ENCODE results near the gene TSSK6. TPM values are rescaled to one million over a fixed set of nuclear protein-coding genes. Genes with fewer than 3 reads are reported as not detected.

The TSSK6 gene
- total and polyA plus RNA-seq, 2 experiments from 2014 or later: 0.63 to 4.9 TPM

DNA sequence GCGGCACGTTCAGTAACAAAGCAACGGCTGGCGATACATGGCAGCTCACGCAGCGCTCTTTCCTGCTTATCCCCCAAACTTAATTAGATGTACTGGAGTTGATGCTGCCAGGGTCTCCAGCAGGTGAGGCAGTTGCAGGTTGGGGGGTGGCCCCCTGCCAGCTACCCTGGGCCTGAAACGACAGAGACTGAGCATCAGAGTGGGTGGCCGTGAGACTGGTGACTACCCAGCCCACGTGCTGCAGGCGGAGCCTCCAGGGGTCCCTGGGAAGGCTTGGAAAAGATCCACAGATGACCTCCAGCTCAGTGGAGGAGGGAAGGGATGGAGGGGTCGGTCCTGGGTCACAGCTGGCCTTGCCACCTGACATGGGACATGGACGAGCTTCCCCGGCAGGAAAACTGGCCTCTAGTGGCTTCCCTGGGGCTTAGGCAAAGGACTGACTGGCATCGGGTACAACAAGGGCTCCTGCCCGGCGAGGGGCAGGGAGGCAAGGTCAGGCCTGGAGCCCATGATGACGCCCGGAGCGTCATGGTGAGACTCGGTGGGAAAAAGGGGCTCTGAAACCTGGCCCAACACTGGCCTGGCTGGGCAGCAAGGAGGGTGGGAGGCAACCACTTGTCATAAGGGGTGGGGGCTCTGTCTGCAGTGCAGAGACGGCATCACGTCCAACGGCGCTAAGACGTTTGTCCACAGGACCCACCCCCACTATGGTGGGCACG is 46.8 kb upstream of the TSSK6 start:
- Histone ChIP-seq H3K4me2 (no peak overlapping the region), H4K20me1 (replicated peaks; ENCODE audit: insufficient read depth) (no peaks in the 10 kb centered on the region), H3K27ac (ENCODE audit: low read depth) (no peak overlapping the region), H3K4me3 (no peak overlapping the region), H2AFZ (no peak overlapping the region), H3K27me3 (ENCODE audit: insufficient read depth) (no peaks in the 10 kb centered on the region), H3F3A (replicated peaks; ENCODE audit: low read depth) (0 out of 2 replicates have a peak, but pooled peaks cover 8% of the 10 kb centered on the region), H3K79me2 (replicated peaks; ENCODE audit: insufficient read depth) (no peaks in the 10 kb centered on the region), H3K36me3 (ENCODE audit: insufficient read depth) (no peaks in the 10 kb centered on the region), H3K9me2 (ENCODE audit: insufficient read depth) (no peaks in the 10 kb centered on the region), H3K4me1 (ENCODE audit: insufficient read depth) (peaks cover 10% of the 10 kb centered on the region; the same call in 1 of the 2 replicates)
- Mint-ChIP-seq H3K36me3 (ENCODE audit: low read depth) (no peaks in the 10 kb centered on the region; the same call in 2 of the 3 replicates), H3K27me3 (ENCODE audit: insufficient read depth, low read depth, poor library complexity) (peaks cover 5% of the 10 kb centered on the region), H3K4me3 (no peak overlapping the region), H3K9me3 (no peaks in the 10 kb centered on the region; the same call in 2 of the 3 replicates), H3K4me1 (peaks cover 10% of the 10 kb centered on the region; the same call in 2 of the 3 replicates), H3K27ac (no peak overlapping the region)
- ATAC-seq (no peak), DNase-seq (ENCODE audit: low spot score) (no peak)
- TF ChIP-seq NANOG (IDR thresholded peaks at IDR 0.05; ENCODE audit: borderline replicate concordance): no peak
- TF ChIP-seq JUNB (IDR thresholded peaks at IDR 0.05; ENCODE audit: unreplicated experiment): no peak
- no peak for TF ChIP-seq POLR2AphosphoS5 (IDR thresholded peaks at IDR 0.05; ENCODE audit: low read depth)
- TF ChIP-seq EZH2 (IDR thresholded peaks at IDR 0.05; ENCODE audit: low read depth, unreplicated experiment): no peak
- TF ChIP-seq, protein P1, sequence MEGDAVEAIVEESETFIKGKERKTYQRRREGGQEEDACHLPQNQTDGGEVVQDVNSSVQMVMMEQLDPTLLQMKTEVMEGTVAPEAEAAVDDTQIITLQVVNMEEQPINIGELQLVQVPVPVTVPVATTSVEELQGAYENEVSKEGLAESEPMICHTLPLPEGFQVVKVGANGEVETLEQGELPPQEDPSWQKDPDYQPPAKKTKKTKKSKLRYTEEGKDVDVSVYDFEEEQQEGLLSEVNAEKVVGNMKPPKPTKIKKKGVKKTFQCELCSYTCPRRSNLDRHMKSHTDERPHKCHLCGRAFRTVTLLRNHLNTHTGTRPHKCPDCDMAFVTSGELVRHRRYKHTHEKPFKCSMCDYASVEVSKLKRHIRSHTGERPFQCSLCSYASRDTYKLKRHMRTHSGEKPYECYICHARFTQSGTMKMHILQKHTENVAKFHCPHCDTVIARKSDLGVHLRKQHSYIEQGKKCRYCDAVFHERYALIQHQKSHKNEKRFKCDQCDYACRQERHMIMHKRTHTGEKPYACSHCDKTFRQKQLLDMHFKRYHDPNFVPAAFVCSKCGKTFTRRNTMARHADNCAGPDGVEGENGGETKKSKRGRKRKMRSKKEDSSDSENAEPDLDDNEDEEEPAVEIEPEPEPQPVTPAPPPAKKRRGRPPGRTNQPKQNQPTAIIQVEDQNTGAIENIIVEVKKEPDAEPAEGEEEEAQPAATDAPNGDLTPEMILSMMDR (conservative IDR thresholded peaks at IDR 0.05; ENCODE audit: low read depth in 2 of 2): no peak
- no peak for TF ChIP-seq CREB1 (CRISPR knock-in tag; IDR thresholded peaks at IDR 0.05; ENCODE audit: low read depth)
- TF ChIP-seq EZH2phosphoT487 (IDR thresholded peaks at IDR 0.05; ENCODE audit: unreplicated experiment): no peak
- TF ChIP-seq, protein P2, sequence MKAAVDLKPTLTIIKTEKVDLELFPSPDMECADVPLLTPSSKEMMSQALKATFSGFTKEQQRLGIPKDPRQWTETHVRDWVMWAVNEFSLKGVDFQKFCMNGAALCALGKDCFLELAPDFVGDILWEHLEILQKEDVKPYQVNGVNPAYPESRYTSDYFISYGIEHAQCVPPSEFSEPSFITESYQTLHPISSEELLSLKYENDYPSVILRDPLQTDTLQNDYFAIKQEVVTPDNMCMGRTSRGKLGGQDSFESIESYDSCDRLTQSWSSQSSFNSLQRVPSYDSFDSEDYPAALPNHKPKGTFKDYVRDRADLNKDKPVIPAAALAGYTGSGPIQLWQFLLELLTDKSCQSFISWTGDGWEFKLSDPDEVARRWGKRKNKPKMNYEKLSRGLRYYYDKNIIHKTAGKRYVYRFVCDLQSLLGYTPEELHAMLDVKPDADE (IDR thresholded peaks at IDR 0.05): no peak
- TF ChIP-seq, protein P3, sequence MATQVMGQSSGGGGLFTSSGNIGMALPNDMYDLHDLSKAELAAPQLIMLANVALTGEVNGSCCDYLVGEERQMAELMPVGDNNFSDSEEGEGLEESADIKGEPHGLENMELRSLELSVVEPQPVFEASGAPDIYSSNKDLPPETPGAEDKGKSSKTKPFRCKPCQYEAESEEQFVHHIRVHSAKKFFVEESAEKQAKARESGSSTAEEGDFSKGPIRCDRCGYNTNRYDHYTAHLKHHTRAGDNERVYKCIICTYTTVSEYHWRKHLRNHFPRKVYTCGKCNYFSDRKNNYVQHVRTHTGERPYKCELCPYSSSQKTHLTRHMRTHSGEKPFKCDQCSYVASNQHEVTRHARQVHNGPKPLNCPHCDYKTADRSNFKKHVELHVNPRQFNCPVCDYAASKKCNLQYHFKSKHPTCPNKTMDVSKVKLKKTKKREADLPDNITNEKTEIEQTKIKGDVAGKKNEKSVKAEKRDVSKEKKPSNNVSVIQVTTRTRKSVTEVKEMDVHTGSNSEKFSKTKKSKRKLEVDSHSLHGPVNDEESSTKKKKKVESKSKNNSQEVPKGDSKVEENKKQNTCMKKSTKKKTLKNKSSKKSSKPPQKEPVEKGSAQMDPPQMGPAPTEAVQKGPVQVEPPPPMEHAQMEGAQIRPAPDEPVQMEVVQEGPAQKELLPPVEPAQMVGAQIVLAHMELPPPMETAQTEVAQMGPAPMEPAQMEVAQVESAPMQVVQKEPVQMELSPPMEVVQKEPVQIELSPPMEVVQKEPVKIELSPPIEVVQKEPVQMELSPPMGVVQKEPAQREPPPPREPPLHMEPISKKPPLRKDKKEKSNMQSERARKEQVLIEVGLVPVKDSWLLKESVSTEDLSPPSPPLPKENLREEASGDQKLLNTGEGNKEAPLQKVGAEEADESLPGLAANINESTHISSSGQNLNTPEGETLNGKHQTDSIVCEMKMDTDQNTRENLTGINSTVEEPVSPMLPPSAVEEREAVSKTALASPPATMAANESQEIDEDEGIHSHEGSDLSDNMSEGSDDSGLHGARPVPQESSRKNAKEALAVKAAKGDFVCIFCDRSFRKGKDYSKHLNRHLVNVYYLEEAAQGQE (IDR thresholded peaks at IDR 0.05; ENCODE audit: unreplicated experiment): no peak

Data from GM23338 (cell line).